ENCODE measurements around the gene MYO1H. TPM values are rescaled to one million over a fixed set of nuclear protein-coding genes. Genes with fewer than 3 reads are reported as not detected.
A peak's percentile ranks its signal among the peaks of the same experiment; 100 is the strongest.
"Not testable (repeated sequence)": the region's sequence is repeated elsewhere in the genome, so short reads cannot be mapped to it uniquely, and the experiment has no call there.

Gene MYO1H
- 0.04 TPM in 1 of 2 replicates, not detected in the other for total RNA-seq (2014; rRNA removed; shearing (Covaris generic))

DNA sequence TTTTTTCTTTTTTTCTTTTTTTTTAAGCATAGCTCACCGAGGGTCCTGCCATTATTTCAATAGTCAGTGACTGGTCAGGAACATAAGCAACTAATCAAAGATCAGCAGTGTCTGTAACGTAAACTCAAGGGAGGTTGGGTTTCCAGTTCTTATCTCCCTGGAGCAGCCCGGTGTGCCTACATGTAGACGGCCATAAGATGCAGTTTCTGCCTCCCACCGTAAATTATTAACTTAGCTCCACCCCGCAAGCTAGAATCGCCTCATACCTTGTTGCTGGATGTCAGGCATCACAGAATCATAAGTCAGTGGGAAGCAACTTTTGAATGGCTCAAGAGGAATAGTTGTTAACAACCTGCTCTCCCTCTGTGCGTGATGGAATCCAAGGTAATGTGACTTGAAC is at the start of gene MYO1H:
Gene MYO1H (plus strand): TSS at position 312 of the 400 bp plus-strand sequence. CDS start 61 bp downstream, at position 373.
- no peak within 1 kb of the TSS for H3K4me3 ChIP-seq (ENCODE audit: insufficient read depth, low read depth, low read length)
- H3K36me3 ChIP-seq (replicated peaks; ENCODE audit: control insufficient read depth, insufficient read depth, low read length), result no peaks in the 10 kb centered on the region
- H3K27me3 ChIP-seq (ENCODE audit: control insufficient read depth, insufficient read depth, low read length), result no peaks in the 10 kb centered on the region
- DNase-seq, result no peak

GRCh38 chr12:109299849-109300248 is 47.9 kb upstream of the MYO1H start:
- DNase-seq, result no peak
- no peaks in the 10 kb centered on the region for H3K36me3 ChIP-seq (replicated peaks; ENCODE audit: control insufficient read depth, insufficient read depth, low read length)
- no peak overlapping the region for H3K4me3 ChIP-seq (ENCODE audit: insufficient read depth, low read depth, low read length)
- no peaks in the 10 kb centered on the region for H3K27me3 ChIP-seq (ENCODE audit: control insufficient read depth, insufficient read depth, low read length)

DNA sequence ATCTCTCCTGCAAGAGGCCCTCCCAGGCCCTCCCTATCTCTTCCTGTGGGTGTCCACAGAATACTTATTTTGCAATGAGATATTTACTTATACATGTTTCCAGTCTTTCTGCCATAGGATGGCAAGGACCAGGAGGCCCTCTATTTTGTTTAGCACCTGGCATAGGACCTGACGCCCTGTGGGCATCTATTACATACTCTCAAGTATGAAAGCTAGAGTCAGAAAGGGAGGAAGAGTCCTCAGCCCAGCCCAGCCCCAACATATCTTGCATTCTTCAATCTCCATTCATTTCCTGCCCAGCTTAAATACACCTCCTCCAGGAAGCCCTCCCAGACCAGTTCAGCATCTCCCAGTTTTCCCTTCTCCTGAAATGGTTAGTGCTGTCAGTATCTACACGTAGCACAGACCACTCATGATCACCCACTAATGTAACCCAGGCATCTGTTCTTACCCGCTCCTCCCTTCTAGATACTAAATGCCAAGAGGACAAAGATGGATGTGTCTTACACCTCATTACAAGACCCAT is 46.0 kb upstream of the MYO1H start:
- Histone ChIP-seq H3K36me3 (replicated peaks; ENCODE audit: control insufficient read depth, insufficient read depth, low read length) (no peaks in the 10 kb centered on the region), H3K27me3 (ENCODE audit: control insufficient read depth, insufficient read depth, low read length) (no peaks in the 10 kb centered on the region), H3K4me3 (ENCODE audit: insufficient read depth, low read depth, low read length) (no peak overlapping the region)
- DNase-seq, result peak; percentile 16

DNA sequence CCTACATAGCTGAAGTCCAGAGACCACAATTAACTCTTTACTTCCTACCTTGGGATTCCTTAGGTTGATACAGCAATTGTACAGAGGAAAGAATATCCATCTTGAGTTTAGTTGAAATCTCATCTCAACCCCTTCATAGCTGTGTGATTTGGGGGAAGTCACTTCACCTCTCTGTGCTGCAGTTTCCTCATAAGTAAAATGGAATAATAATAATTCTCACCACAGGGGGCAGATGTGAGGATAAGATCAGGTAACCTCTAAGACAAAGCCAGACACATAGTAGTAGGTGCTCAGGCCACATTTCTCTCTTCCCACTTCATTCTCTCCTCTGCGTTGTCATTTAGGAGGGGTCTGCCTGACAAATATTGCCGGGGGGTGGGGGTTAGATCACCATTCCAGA is 45.3 kb upstream of the MYO1H start:
- Histone ChIP-seq H3K36me3 (replicated peaks; ENCODE audit: control insufficient read depth, insufficient read depth, low read length) (no peaks in the 10 kb centered on the region), H3K4me3 (ENCODE audit: insufficient read depth, low read depth, low read length) (no peak overlapping the region), H3K27me3 (ENCODE audit: control insufficient read depth, insufficient read depth, low read length) (peaks cover 2% of the 10 kb centered on the region; the same call in 1 of the 2 replicates)
- peak; percentile 39 for DNase-seq

DNA sequence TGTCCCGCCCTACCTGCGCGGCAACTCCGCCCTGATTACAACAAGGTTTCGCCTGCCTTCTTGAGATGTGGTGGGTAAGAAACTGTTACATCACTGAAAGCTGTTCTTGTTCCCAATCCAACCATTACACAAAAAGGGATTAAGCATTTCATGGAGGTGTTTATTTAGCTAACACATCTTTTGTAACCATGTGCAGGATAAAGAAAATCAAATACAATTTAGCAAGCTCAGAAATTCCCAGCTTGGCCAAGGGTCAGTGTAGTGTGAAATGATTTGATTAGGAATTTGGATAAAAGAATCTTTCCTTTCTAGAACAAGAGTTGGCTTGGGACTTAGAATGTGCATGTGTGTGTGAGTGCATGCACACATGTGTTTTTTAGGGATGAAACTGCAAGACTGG is 44.9 kb upstream of the MYO1H start:
- DNase-seq, result no peak
- Histone ChIP-seq H3K27me3 (ENCODE audit: control insufficient read depth, insufficient read depth, low read length) (peaks cover 6% of the 10 kb centered on the region), H3K36me3 (replicated peaks; ENCODE audit: control insufficient read depth, insufficient read depth, low read length) (no peaks in the 10 kb centered on the region), H3K4me3 (ENCODE audit: insufficient read depth, low read depth, low read length) (no peak overlapping the region)

- DNase-seq, result peak; percentile 39
- H3K27me3 ChIP-seq (ENCODE audit: control insufficient read depth, insufficient read depth, low read length), result peaks cover 18% of the 10 kb centered on the region
- no peaks in the 10 kb centered on the region for H3K36me3 ChIP-seq (replicated peaks; ENCODE audit: control insufficient read depth, insufficient read depth, low read length)
- no peak overlapping the region for H3K4me3 ChIP-seq (ENCODE audit: insufficient read depth, low read depth, low read length)
These were observed 43.2 kb upstream of the MYO1H start for GRCh38 chr12:109304485-109304884.

DNA sequence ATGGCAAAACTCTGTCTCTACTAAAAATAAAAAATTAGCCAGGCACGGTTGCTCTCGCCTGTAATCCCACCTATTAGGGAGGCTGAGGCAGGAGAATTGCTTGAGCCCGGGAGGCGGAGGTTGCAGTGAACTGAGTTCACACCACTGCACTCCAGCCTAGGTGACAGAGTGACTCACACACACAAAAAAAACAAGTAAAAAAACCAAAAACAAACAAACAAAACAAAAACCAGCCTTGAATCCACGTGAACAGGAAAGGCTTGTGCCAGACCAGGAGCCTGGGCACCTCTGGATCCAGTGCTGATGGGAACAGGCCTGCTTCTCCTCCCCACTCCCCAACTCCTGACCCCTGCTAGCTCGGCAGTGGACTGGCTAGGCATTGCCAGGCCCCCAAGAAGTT is 42.2 kb upstream of the MYO1H start:
- H3K27me3 ChIP-seq (ENCODE audit: control insufficient read depth, insufficient read depth, low read length), result peaks cover 25% of the 10 kb centered on the region
- no peaks in the 10 kb centered on the region for H3K36me3 ChIP-seq (replicated peaks; ENCODE audit: control insufficient read depth, insufficient read depth, low read length)
- no peak for DNase-seq
- no peak overlapping the region for H3K4me3 ChIP-seq (ENCODE audit: insufficient read depth, low read depth, low read length)

GRCh38 chr12:109307051-109307450 is 40.6 kb upstream of the MYO1H start:
- Histone ChIP-seq H3K4me3 (ENCODE audit: insufficient read depth, low read depth, low read length) (no peak overlapping the region), H3K36me3 (replicated peaks; ENCODE audit: control insufficient read depth, insufficient read depth, low read length) (no peaks in the 10 kb centered on the region), H3K27me3 (ENCODE audit: control insufficient read depth, insufficient read depth, low read length) (peaks cover 37% of the 10 kb centered on the region)
- peak; percentile 28 for DNase-seq

DNA sequence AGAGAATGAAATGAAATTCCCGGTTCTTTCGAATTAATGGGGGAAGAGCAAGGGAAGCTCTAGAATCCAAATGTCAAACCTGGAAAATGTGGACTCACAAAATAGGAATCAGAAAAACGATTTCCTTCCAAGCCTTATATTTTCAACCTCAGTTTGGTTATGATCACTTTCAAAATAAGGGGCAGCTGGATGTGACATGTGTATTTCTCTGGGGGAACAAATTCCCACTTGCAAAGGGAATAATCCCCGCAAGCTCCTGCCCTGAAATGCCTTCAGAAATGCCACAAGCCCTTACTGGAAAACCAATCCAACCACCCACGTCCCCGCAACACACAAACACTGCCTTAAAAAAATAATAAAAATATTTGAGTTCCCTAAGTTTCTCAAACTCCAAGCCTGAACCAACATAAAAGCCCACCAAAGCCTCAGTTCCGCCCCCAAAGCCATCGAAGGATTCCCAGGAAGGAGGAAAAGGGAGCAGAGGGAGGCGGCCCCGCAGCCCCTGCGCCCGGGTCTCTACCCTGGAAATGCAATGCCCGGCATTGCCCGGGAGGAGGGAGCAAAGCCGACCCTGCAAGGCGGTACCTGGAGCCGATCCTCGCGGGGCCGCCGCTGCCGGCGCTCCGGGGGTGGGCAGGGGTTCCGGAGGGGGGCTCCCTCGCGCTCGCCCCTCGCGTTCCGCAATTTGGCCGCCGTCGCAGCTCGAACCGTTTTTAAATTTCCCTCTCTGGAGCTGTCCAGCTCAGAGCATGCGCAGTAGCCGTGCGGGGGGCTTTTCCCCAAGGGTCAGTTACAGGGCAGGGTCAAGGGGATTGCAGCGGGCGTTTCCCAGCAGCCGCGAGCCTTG is 38.9 kb upstream of the MYO1H start, which contains the start of gene FOXN4:
Gene FOXN4 (minus strand): TSS at position 751 of the 847 bp plus-strand sequence. CDS start 963 bp downstream, outside the sequence.
- Histone ChIP-seq H3K36me3 (replicated peaks; ENCODE audit: control insufficient read depth, insufficient read depth, low read length) (no peaks in the 10 kb centered on the region), H3K27me3 (ENCODE audit: control insufficient read depth, insufficient read depth, low read length) (peaks cover 37% of the 10 kb centered on the region), H3K4me3 (ENCODE audit: insufficient read depth, low read depth, low read length) (peak within 1 kb of the TSS; percentile 41)
- DNase-seq, result peak; percentile 92

DNA sequence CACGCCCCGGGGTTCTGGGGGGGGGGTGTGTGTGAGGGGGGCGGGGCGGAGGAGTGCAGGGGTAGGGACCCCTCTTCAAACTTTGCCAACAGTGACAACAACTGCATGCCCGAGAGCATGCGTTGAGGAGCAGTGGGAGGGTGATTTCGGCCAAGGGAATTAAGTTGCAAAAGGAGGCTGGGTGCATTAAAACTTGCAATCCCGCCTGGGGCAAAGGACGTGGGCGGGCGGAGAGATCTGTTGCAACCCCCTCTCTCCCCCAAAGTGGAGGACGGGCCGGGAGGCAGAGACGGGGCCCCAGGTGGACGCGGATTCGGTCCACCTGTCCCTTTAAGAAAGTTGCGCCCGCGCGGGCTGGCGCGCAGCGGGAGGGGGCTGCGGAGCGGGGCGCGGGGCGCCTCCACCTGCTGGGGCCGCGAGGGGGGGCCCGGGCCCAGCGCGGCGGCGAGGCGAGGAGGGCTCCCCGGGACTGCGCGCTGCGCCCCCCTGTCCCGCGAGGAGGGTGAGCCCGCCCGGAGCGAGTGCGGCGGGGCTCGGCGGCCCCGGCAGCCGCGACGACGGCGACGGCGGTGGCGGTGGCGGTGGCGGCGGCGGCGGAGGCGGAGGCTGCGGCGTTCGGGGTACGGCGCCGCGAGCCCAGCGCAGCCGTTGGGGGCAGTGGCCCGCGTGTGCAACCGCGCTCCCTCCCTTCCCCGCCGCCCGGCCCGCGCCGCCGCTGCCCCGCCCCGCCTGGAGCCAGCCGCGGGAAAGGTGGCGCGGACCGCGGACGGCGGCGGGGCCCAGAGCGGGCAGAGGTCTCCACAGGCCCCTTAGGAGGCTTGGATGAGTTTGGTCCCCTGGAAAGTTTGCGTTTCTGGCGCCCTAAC is 38.1 kb upstream of the MYO1H start:
- Histone ChIP-seq H3K27me3 (ENCODE audit: control insufficient read depth, insufficient read depth, low read length) (peaks cover 37% of the 10 kb centered on the region), H3K36me3 (replicated peaks; ENCODE audit: control insufficient read depth, insufficient read depth, low read length) (no peaks in the 10 kb centered on the region), H3K4me3 (ENCODE audit: insufficient read depth, low read depth, low read length) (peak overlapping the region; percentile 41)
- DNase-seq, result peak; percentile 85

DNA sequence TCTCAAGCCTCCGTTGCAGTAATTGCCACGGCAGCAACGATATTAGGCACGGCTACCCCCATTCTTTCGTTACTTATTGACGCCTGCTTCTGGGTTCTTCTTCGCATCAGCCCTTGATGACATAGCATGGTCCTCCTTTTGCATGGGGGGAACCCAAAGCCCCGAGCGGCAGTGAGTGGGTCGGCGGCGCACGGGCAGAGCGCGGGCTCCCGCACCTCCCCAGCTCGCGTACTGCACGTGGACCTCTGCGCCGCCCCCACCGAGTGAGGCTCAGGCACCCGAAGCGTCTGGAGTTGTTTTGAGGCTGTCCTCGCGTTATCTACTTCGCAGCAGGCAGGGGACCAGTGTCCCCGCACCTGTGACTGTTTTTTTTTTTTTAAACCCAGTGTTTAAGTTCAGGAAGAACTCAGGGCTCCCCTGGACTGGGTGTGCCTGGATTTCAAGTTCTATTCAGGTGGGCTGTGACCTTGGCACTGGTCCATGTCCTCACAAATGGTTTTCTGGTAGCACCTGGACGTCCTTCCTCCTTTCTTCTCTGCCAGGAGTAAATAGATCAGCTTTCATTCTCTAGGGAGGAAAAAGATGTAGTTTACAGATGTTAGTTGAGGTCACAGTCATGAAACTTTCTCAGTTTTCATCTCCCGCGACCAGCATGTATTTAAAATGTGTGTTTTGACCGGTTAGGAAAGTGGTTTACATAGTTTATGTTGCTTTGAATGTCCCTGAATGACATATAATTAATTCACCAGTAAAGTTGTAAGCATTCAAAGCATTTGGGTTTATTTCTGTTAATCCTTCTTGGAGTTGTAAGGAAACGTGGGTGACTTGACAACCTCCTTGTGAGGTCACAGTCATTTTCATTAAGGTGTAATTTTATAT is 37.2 kb upstream of the MYO1H start:
- no peaks in the 10 kb centered on the region for H3K36me3 ChIP-seq (replicated peaks; ENCODE audit: control insufficient read depth, insufficient read depth, low read length)
- H3K27me3 ChIP-seq (ENCODE audit: control insufficient read depth, insufficient read depth, low read length), result peaks cover 37% of the 10 kb centered on the region
- peak overlapping the region; percentile 41 for H3K4me3 ChIP-seq (ENCODE audit: insufficient read depth, low read depth, low read length)
- peak; percentile 69 for DNase-seq

DNA sequence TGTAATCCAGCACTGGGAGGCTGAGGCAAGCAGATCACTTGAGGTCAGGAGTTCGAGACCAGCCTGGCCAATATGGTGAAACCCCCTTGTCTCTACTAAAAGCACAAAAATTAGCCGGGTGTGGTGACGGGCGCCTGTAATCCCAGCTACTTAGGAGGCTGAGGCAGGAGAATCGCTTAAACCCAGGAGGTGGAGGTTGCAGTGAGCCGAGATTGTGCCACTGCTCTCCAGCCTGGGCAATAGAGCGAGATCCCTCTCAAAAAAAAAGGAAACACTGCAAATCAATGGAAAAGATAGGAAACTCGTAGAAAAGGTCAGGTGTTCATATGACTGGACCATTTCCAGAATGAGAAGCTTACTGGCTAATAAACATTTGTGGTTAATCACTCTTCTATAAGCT is 26.4 kb upstream of the MYO1H start:
- H3K4me3 ChIP-seq (ENCODE audit: insufficient read depth, low read depth, low read length); DNase-seq; H3K36me3 ChIP-seq (replicated peaks; ENCODE audit: control insufficient read depth, insufficient read depth, low read length); H3K27me3 ChIP-seq (ENCODE audit: control insufficient read depth, insufficient read depth, low read length): not testable (repeated sequence)

GRCh38 chr12:109329003-109329402 is 18.7 kb upstream of the MYO1H start:
- Histone ChIP-seq H3K27me3 (ENCODE audit: control insufficient read depth, insufficient read depth, low read length) (no peaks in the 10 kb centered on the region), H3K4me3 (ENCODE audit: insufficient read depth, low read depth, low read length) (no peak overlapping the region), H3K36me3 (replicated peaks; ENCODE audit: control insufficient read depth, insufficient read depth, low read length) (no peaks in the 10 kb centered on the region)
- DNase-seq, result no peak

GRCh38 chr12:109329686-109330085 is 18.0 kb upstream of the MYO1H start:
- Histone ChIP-seq H3K4me3 (ENCODE audit: insufficient read depth, low read depth, low read length) (no peak overlapping the region), H3K36me3 (replicated peaks; ENCODE audit: control insufficient read depth, insufficient read depth, low read length) (no peaks in the 10 kb centered on the region), H3K27me3 (ENCODE audit: control insufficient read depth, insufficient read depth, low read length) (no peaks in the 10 kb centered on the region)

More at GRCh38 chr12:109329686-109330085, 18.0 kb upstream of the MYO1H start:
- DNase-seq, result no peak

Data from H7 (cell line).